ENCODE measurements around the gene SCGB1C2.

DNA sequence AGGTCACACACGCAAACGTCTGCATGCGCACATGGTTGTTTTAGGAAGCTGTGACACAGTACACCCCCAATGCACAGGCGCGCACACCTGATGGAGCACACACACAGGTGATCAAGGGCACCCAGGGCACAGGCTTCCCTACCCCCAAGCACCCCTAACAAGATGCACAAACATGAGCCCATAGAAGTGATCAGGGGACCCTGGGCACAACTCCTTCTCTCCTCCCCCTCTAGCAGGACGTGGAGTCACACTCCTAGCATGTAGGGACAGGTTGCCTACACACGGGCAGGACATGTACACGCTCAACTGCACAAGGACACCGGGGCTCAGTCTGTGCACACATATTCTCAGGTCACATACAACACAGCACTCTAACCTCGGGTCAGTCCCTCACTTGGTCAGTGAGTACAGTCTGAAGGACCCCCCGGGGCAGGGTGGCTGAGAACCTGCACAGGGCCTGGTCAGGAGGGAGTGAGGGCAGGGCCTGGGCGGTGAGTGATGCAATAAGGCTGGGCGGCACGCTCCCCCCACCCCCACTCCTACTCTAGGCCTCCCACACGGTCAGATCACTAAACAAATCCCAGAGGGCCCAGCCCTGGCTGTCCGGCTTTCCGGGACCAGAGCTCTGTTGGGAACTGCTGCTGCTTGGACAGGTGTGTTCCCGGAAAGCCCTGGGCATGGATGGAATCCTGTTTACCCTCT is 44.8 kb downstream of the SCGB1C2 start:
- TF ChIP-seq, protein P1, sequence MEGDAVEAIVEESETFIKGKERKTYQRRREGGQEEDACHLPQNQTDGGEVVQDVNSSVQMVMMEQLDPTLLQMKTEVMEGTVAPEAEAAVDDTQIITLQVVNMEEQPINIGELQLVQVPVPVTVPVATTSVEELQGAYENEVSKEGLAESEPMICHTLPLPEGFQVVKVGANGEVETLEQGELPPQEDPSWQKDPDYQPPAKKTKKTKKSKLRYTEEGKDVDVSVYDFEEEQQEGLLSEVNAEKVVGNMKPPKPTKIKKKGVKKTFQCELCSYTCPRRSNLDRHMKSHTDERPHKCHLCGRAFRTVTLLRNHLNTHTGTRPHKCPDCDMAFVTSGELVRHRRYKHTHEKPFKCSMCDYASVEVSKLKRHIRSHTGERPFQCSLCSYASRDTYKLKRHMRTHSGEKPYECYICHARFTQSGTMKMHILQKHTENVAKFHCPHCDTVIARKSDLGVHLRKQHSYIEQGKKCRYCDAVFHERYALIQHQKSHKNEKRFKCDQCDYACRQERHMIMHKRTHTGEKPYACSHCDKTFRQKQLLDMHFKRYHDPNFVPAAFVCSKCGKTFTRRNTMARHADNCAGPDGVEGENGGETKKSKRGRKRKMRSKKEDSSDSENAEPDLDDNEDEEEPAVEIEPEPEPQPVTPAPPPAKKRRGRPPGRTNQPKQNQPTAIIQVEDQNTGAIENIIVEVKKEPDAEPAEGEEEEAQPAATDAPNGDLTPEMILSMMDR (optimal IDR thresholded peaks at IDR 0.05 in 1 of 3, IDR thresholded peaks at IDR 0.05 in 1 of 3, conservative IDR thresholded peaks at IDR 0.05 in 1 of 3; ENCODE audit: extremely low read depth in 1 of 3, insufficient read depth in 2 of 3, low read length in 3 of 3), result no peak
- TF ChIP-seq EZH2 (IDR thresholded peaks at IDR 0.05; ENCODE audit: low read length), result peak; percentile 19

All from keratinocyte (primary cell).